Common myeloid progenitor, CD34-positive (primary cell): Measurements from ENCODE around the gene GOLGA6L1.

Source experiments
- CTCF ChIA-PET: fragments of 350-600 bp; sonication (Branson Sonifier 250); formaldehyde crosslinking; loops from one replicate; lab custom pipeline; 2021; ENCODE audit warnings: antibody characterized with exemption; lab: Charles Lee
- POLR2A ChIA-PET: fragments of 350-600 bp; sonication (Branson Sonifier 250); formaldehyde crosslinking; loops from one replicate; lab custom pipeline; 2021; ENCODE audit warnings: antibody characterized with exemption; lab: Charles Lee
- DNase-seq, 3 donors: peaks; one replicate each; pipeline versions ENCODE4 v3.0.0 to v3.0.0-alpha.2; 2013
- H3K27ac ChIP-seq, 2 experiments: 1 replicate in 1 of 2; 2 replicates in 1 of 2; pipeline ENCODE4 v1.7.0; 2013; ENCODE audit warnings: inconsistent platforms in 2 of 2, low read length in 2 of 2, mild to moderate bottlenecking in 2 of 2, low read depth in 1 of 2, moderate library complexity in 1 of 2; ENCODE audit not compliant: severe bottlenecking in 2 of 2, insufficient read depth in 1 of 2, poor library complexity in 1 of 2
- H3K27me3 ChIP-seq, 5 experiments: replicated peaks in 2 of 5; 1 replicate in 3 of 5; 2 replicates in 2 of 5; pipeline versions ENCODE4 v1.6.1 to v1.7.0; 2013; ENCODE audit warnings: low read length in 4 of 5, mild to moderate bottlenecking in 2 of 5, moderate library complexity in 2 of 5, inconsistent platforms in 1 of 5; ENCODE audit not compliant: insufficient read depth in 5 of 5, control insufficient read depth in 4 of 5
- H3K36me3 ChIP-seq, 4 experiments: 1 replicate in 2 of 4; 2 replicates in 2 of 4; pipeline versions ENCODE4 v1.6.1 to v1.7.0; 2013; ENCODE audit warnings: low read length in 3 of 4, control low read depth in 1 of 4, mild to moderate bottlenecking in 1 of 4; ENCODE audit not compliant: control insufficient read depth in 4 of 4, insufficient read depth in 4 of 4
- H3K4me1 ChIP-seq, 4 experiments: 1 replicate in 3 of 4; 2 replicates in 1 of 4; pipeline versions ENCODE4 v1.6.1 to v1.7.1; 2013; ENCODE audit warnings: low read length in 3 of 4, mild to moderate bottlenecking in 3 of 4, control low read depth in 1 of 4, inconsistent platforms in 1 of 4, moderate library complexity in 1 of 4; ENCODE audit not compliant: control insufficient read depth in 4 of 4, insufficient read depth in 4 of 4; ENCODE audit errors: control extremely low read depth in 1 of 4
- H3K4me3 ChIP-seq, 7 experiments: 1 replicate in 4 of 7; 2 replicates in 3 of 7; pipeline versions ENCODE4 v1.5.1 to v1.7.0; 2013; ENCODE audit warnings: mild to moderate bottlenecking in 7 of 7, low read length in 6 of 7, moderate library complexity in 6 of 7, inconsistent platforms in 2 of 7, low read depth in 2 of 7, control low read depth in 1 of 7; ENCODE audit not compliant: insufficient read depth in 4 of 7, control insufficient read depth in 1 of 7; ENCODE audit errors: extremely low read depth in 1 of 7
- H3K9me3 ChIP-seq, 5 experiments: 1 replicate in 4 of 5; 2 replicates in 1 of 5; pipeline versions ENCODE4 v1.6.1 to v1.7.1; 2013; ENCODE audit warnings: low read length in 4 of 5, mild to moderate bottlenecking in 2 of 5, inconsistent platforms in 1 of 5, low read depth in 1 of 5, moderate library complexity in 1 of 5; ENCODE audit not compliant: control insufficient read depth in 4 of 5, insufficient read depth in 2 of 5; ENCODE audit errors: control extremely low read depth in 1 of 5
- WGBS: methylation state at CpG from one replicate; pipeline ENCODE4 v1.1.5; 2013; ENCODE audit not compliant: insufficient coverage; 5-methylcytosine and 5-hydroxymethylcytosine counted together

Gene GOLGA6L1

DNA sequence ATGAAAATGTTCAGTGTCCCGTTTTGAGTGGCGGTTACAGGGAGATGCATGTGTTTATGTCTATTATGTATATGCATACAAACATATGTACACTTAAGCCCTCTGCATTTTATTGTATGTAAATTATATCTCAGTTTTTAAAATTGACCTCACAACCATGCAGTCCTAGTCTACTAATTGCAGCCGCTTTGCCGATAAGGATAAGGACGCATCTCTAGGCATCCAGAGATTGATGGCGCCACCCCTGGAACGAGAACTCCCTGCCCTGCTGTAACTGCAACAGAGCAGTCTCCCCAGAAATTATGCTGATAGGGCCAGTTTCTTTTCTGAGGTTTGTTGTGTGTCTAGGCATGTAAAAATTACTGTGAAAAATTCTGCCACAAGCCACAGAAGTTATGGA is 56.9 kb downstream of the GOLGA6L1 start:
- no peak for DNase-seq
- 95% methylated on average over 3 of the region's 7 CpGs for WGBS
- Histone ChIP-seq H3K36me3 (no peaks in the 10 kb centered on the region), H3K4me1 (no peaks in the 10 kb centered on the region), H3K27me3 (peaks cover 0 to 3% (median 0%) of the 10 kb centered on the region in 5 experiments), H3K9me3 (no peaks in the 10 kb centered on the region), H3K4me3 (no peak overlapping the region), H3K27ac (no peak overlapping the region)
- ChIA-PET POLR2A (no interaction called here), CTCF (no interaction called here)
